NCI-H1417 treated with DMSO at 0.1 percent for 48 hours (cell line): ENCODE results near the gene ZNF202.
"Not testable (repeated sequence)": the region's sequence is repeated elsewhere in the genome, so short reads cannot be mapped to it uniquely, and the experiment has no call there.

Source experiments
- DNase-seq: peaks from one replicate; lab custom pipeline; 2025; lab: John Stamatoyannopoulos, UW

ZNF202 gene

DNA sequence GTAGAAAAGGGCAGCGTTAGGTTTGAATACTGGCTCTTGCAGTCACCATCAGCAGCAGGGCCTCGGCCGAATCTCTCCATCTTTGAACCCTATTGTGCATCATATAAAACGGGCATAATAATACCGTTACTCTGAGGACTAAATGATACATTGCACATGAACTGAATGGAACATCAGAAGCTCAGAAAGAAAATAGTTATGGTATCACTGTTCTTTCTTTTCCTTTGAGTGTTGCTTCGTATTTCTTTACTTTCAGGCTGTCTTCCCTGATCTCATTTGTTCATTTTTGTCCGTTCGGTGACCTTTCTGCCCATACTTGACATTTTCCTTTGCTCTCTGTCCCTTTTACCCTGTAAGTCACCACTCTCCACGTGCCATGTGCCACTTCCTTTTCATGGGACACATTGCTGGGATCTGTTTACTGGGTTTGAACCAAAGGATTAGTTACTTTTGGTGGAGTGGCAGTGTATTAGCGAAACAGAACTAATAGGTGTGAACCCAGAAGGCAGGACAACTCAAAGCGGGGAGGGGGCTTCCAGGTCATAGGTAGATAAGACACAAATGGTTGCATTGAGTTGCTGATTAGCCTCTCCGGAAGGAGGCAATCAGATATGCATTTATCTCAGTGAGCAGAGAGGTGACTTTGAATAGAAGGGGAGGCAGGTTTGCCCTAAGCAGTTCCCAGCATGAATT, 717 bp upstream of the ZNF202 start:
- DNase-seq, result no peak

GRCh38 chr11:123740787-123741158, 687 bp downstream of the ZNF202 start:
- DNase-seq, result no peak

DNA sequence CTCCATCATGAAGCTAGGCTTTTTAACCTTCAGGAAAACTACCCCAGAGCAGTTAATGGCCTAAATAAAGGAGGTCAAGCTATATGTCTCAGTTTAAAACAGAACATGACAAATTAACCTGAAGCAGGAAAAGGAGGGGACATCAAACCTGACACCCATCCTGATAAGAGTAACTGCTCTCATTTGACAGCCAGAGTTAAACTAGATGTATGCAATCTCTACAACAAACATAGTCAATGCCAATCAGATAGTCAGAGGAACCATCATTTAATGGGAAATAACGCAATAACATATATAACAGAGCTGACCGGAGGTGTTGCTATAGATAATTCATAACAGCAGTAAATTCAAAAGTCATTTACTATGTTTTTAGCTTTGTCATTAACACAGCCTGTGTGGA, 3.1 kb downstream of the ZNF202 start:
- DNase-seq, result no peak

- DNase-seq, result no peak
Measured at GRCh38 chr11:123736769-123737168, 4.7 kb downstream of the ZNF202 start.

DNA sequence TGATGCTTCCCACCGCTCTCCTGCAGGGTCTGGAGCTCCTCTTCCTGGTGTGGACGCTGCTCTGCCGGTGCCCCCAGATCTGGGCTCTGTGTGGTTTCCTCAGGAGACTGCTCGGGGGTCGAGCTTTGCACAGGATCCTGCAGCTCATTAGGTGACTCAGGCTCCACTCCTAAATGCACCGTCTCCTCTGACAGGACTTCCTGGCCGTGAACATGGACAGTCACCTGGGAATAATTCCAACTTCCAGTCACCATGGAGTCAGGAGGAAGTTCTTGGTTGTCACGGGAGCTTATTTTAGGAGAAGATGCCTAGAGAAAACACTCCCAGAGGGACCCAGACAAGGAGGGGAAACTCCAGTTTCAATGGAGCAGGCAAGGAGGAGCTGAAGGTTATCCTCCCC, 11.9 kb downstream of the ZNF202 start:
- DNase-seq, result no peak

- no peak for DNase-seq
Measured at GRCh38 chr11:123725995-123726655, 15.3 kb downstream of the ZNF202 start.

GRCh38 chr11:123719452-123719851, 22.0 kb downstream of the ZNF202 start:
- no peak for DNase-seq

DNA sequence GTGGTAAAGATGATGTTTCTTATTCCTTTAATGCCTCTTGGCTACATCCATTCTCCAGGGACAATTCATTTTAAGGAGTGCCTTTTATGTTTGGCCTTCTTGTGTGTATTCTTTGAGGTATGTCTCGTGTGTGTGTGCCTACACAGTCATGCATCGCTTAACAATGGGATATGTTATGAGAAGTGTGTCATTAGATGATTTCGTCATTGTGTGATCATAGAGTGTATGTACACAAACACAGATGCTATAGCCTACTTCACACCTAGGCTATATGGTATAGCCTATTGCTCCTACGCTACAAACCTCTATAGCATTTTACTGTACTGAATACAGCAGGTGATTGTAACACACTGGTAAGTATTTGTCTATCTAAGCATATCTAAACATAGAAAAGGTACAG, 23.0 kb downstream of the ZNF202 start:
- no peak for DNase-seq

DNA sequence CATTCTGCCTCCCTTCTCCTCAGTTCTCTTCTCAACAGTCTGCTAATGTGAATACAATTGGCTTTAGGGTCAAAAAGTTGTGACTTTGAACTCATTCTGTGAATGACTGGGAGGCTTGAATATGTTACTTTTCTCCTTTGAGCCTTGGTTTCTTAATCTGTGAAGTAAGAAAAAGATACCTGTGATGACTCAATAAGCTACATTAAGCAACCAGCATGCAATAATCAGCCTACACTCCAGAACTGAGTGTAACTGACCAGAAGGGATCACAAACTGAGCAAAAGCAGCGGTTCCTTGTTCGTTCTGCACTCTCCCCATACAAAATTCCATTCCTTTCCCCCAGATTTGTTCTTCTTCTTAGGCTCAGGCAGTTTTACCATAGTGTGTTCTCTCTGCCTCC, 23.4 kb downstream of the ZNF202 start:
- no peak for DNase-seq

DNA sequence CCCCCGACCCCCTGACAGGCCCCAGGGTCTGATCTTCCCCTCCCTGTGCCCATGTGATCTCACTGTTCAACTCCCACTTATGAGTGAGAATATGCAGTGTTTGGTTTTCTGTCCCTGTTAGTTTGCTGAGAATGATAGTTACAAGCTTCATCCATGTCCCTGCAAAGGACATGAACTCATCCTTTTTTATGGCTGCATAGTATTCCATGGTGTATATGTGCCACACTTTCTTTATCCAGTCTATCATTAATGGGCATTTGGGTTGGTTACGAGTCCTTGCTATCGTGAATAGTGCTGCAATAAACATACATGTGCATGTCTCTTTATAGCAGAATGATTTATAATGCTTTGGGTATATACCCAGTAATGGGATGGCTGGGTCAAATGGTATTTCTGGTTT, 28.8 kb downstream of the ZNF202 start:
- not testable (repeated sequence) for DNase-seq

- peak; percentile 24 for DNase-seq
Measured at GRCh38 chr11:123707606-123708205, 33.8 kb downstream of the ZNF202 start.

GRCh38 chr11:123707206-123707605, 34.3 kb downstream of the ZNF202 start:
- no peak for DNase-seq

DNA sequence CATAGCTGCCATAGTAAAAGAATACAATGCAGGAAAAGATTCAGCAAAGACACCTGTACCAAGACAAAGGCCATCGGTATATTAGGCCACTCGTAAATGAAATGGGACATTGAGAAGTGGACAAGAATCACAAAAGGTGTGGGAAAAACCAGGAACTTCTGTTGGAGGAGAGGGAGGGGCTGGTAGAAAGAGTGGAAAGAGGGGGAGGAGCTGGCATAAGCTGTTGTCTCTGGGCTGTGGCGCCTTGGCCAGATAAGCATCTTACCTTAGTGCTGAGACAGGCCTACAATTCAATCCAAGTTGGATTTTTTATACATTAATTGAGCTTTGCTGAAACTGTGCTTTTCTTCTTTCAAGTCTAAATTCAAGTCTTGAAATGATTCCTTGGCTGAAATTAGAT, 37.1 kb downstream of the ZNF202 start:
- no peak for DNase-seq

- DNase-seq, result no peak
Measured at GRCh38 chr11:123702696-123703095, 38.8 kb downstream of the ZNF202 start.

DNA sequence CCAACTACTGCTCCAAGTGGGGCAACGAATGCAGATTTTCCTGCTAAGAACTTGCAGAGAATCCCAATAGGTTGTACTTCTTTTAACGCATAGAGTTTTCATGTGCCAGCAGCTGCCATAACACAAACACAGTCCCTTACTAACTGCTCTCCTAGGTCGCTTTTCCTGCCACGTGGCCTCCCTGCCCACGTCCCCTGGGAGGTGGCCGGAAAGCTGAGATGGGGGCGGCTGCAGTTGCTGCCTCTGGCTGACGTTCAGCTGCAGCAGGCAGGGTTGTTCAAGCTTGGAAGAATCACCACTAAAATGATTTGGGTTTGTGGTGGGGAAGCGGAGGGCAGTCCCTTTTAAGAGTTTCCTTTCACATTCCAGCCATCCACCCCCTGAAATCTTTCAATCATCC, 39.3 kb downstream of the ZNF202 start:
- DNase-seq, result no peak

GRCh38 chr11:123700772-123701171, 40.7 kb downstream of the ZNF202 start:
- no peak for DNase-seq

DNA sequence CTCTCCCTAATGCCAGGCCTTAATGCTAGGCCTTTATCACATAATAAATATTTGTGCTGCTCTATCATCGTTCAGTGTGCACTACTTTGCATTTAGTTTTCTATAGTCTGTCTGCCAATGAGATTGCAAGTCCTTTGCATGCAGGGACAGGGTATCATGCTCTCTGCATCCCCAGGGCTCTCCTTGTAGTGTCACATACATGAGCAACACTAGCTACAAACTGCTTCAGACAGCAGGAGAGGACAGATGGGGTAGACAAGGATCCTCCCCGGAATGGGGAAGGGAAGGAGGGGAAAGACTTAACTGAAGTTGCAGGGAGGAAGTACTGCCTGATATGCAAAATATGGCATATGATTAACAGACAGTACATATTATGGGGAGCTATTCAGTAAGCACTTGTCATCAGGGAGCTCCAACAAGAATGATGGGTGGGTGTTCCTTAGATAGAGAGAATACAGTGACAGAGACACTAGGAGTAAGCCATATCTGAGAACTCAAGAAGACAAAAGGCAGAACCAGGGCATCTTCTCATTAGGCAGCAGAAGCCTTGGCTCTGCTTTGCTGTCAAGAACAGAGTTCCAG, 42.8 kb downstream of the ZNF202 start:
- DNase-seq, result no peak

DNA sequence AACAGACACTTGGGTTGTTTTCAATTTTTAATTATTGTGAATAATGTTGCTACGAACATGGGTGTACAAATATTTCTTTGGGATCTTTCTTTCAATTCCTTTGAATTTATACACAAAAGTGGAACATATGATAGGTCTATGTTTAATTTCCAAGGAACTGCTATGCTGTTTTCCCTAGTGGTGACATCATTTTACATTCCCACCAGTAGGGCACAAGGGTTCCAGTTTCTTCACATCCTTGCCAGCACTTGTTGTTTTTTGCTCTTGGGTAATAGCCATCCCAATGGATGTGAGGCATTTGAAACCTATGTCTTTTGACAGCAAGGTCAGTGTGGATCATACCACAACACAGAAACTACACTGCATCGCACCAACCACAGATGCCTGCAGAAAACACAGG, 45.3 kb downstream of the ZNF202 start:
- no peak for DNase-seq

GRCh38 chr11:123695231-123695630, 46.2 kb downstream of the ZNF202 start:
- DNase-seq, result no peak

- no peak for DNase-seq
Measured at GRCh38 chr11:123694551-123694950, 46.9 kb downstream of the ZNF202 start.

GRCh38 chr11:123692961-123693360, 48.5 kb downstream of the ZNF202 start:
- DNase-seq, result no peak

DNA sequence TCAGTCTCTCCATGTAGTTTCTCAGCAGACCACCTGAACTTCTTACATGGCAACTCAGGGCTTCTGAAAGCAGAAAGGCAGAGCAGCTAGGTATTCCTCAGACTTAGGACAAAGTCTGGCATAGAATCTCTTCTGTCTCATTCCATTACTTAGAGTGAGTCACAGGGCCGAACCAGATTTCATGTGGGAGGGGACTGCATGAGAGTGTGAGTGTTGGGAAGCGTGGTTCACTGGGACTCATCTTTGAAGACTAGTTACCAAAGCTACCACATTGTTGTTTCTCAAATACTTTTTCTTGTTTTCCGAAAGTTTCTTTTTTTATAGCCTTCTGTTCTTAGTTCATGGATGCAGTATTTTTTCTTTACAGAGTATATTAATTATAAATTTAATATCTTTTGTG, 51.0 kb downstream of the ZNF202 start:
- DNase-seq, result no peak

- DNase-seq, result no peak
Measured at GRCh38 chr11:123684601-123685000, 56.9 kb downstream of the ZNF202 start.
